Astrocyte (in vitro differentiated cells and primary cell): ENCODE measurements around the gene LTK.

ENCODE experiments used
- CTCF ChIP-seq: IDR thresholded peaks from 2 replicates; pipeline ENCODE4 v1.5.1; 2011; ENCODE audit warnings: low read depth, mild to moderate bottlenecking, inconsistent platforms, low read length, moderate library complexity; ENCODE audit not compliant: insufficient read depth
- EZH2 ChIP-seq: IDR thresholded peaks from 2 replicates; pipeline ENCODE4 v1.6.1; 2012; ENCODE audit warnings: mild to moderate bottlenecking, low read length, inconsistent platforms; ENCODE audit not compliant: insufficient read depth

GRCh38 chr15:41464889-41465580 is 48.6 kb downstream of the LTK start:
- TF ChIP-seq CTCF, result no peak
- TF ChIP-seq EZH2, result no peak
